Parathyroid adenoma (tissue), 2 donors: ENCODE results near the gene TEDC1.

Experiments
- H2AFZ ChIP-seq: fragments of 300-600 bp; sonication (generic); one replicate; pipeline ENCODE4 v1.7.0; 2017; ENCODE audit warnings: antibody characterized with exemption, mild to moderate bottlenecking
- H3K27ac ChIP-seq: fragments of 300-600 bp; sonication (generic); one replicate; pipeline ENCODE4 v1.7.0; 2017
- H3K27me3 ChIP-seq: fragments of 300-600 bp; sonication (generic); one replicate; pipeline ENCODE4 v1.7.0; 2017; ENCODE audit warnings: low read length; ENCODE audit not compliant: control insufficient read depth, insufficient read depth
- H3K36me3 ChIP-seq: fragments of 300-600 bp; sonication (generic); one replicate; pipeline ENCODE4 v1.7.0; 2017; ENCODE audit warnings: low read length; ENCODE audit not compliant: control insufficient read depth, insufficient read depth
- H3K4me1 ChIP-seq: fragments of 300-600 bp; sonication (generic); one replicate; pipeline ENCODE4 v1.7.0; 2017; ENCODE audit warnings: control low read depth
- H3K4me2 ChIP-seq: fragments of 300-600 bp; sonication (generic); one replicate; pipeline ENCODE4 v1.7.0; 2017; ENCODE audit warnings: low read length
- H3K4me3 ChIP-seq: fragments of 300-600 bp; sonication (generic); one replicate; pipeline ENCODE4 v1.7.0; 2017; ENCODE audit warnings: low read depth, low read length
- H3K79me2 ChIP-seq: fragments of 300-600 bp; sonication (generic); one replicate; pipeline ENCODE4 v1.7.0; 2017; ENCODE audit warnings: control low read depth
- H3K9ac ChIP-seq: fragments of 300-600 bp; sonication (generic); one replicate; pipeline ENCODE4 v1.7.0; 2017; ENCODE audit warnings: mild to moderate bottlenecking
- H3K9me3 ChIP-seq: fragments of 300-600 bp; sonication (generic); one replicate; pipeline ENCODE4 v1.7.0; 2017; ENCODE audit warnings: low read length; ENCODE audit not compliant: control insufficient read depth
- CTCF ChIP-seq: fragments of 300-600 bp; sonication (generic); IDR thresholded peaks from one replicate; pipeline ENCODE4 v1.7.0; 2017; ENCODE audit warnings: antibody characterized with exemption, mild to moderate bottlenecking
- donor health status: primary hyperparathyroidism.

Gene TEDC1

GRCh38 chr14:105445901-105446845, 44.9 kb upstream of the TEDC1 start:
- TF ChIP-seq CTCF, result no peak

GRCh38 chr14:105446971-105447370, 44.1 kb upstream of the TEDC1 start:
- no peaks in the 10 kb centered on the region for H3K36me3 ChIP-seq
- no peaks in the 10 kb centered on the region for H3K27me3 ChIP-seq
- peaks cover 21% of the 10 kb centered on the region for H3K79me2 ChIP-seq
- H3K9me3 ChIP-seq, result no peaks in the 10 kb centered on the region
- H3K4me2 ChIP-seq, result no peak overlapping the region
- no peak for TF ChIP-seq CTCF
- no peak overlapping the region for H2AFZ ChIP-seq
- no peak overlapping the region for H3K4me3 ChIP-seq
- no peak overlapping the region for H3K9ac ChIP-seq
- no peak overlapping the region for H3K27ac ChIP-seq
- H3K4me1 ChIP-seq, result no peaks in the 10 kb centered on the region

More at GRCh38 chr14:105445901-105446845, 44.9 kb upstream of the TEDC1 start:
- H2AFZ ChIP-seq, result no peak overlapping the region
- no peaks in the 10 kb centered on the region for H3K27me3 ChIP-seq
- H3K36me3 ChIP-seq, result no peaks in the 10 kb centered on the region
- H3K4me2 ChIP-seq, result no peak overlapping the region
- no peaks in the 10 kb centered on the region for H3K4me1 ChIP-seq
- no peaks in the 10 kb centered on the region for H3K9me3 ChIP-seq
- no peak overlapping the region for H3K27ac ChIP-seq
- H3K9ac ChIP-seq, result no peak overlapping the region
- H3K79me2 ChIP-seq, result peaks cover 21% of the 10 kb centered on the region
- no peak overlapping the region for H3K4me3 ChIP-seq

GRCh38 chr14:105447651-105448640, 43.1 kb upstream of the TEDC1 start:
- Histone ChIP-seq H3K9ac (no peak overlapping the region), H3K79me2 (peaks cover 21% of the 10 kb centered on the region), H3K4me2 (no peak overlapping the region), H3K4me1 (no peaks in the 10 kb centered on the region), H3K4me3 (no peak overlapping the region), H3K27me3 (no peaks in the 10 kb centered on the region), H3K27ac (no peak overlapping the region), H3K9me3 (no peaks in the 10 kb centered on the region), H2AFZ (no peak overlapping the region), H3K36me3 (no peaks in the 10 kb centered on the region)
- no peak for TF ChIP-seq CTCF

GRCh38 chr14:105448706-105449111, 42.3 kb upstream of the TEDC1 start:
- TF ChIP-seq CTCF, result peak; percentile 94
- Histone ChIP-seq H3K9ac (no peak overlapping the region), H3K4me1 (no peaks in the 10 kb centered on the region), H2AFZ (no peak overlapping the region), H3K27ac (no peak overlapping the region), H3K4me3 (no peak overlapping the region), H3K9me3 (no peaks in the 10 kb centered on the region), H3K36me3 (no peaks in the 10 kb centered on the region), H3K4me2 (no peak overlapping the region), H3K27me3 (no peaks in the 10 kb centered on the region), H3K79me2 (peaks cover 21% of the 10 kb centered on the region)
